HG03103 (cell line): ENCODE data around the gene RAB14.
"Not testable (repeated sequence)": the region's sequence is repeated elsewhere in the genome, so short reads cannot be mapped to it uniquely, and the experiment has no call there.

Experiments used
- ATAC-seq: cut with Tn5 transposase; IDR thresholded peaks from one replicate; pipeline ENCODE4 v1.9.1; 2021; ENCODE audit warnings: low read depth; ENCODE audit not compliant: unreplicated experiment

Gene RAB14

GRCh38 chr9:121169094-121169601, 32.5 kb downstream of the RAB14 start:
- ATAC-seq: no peak

DNA sequence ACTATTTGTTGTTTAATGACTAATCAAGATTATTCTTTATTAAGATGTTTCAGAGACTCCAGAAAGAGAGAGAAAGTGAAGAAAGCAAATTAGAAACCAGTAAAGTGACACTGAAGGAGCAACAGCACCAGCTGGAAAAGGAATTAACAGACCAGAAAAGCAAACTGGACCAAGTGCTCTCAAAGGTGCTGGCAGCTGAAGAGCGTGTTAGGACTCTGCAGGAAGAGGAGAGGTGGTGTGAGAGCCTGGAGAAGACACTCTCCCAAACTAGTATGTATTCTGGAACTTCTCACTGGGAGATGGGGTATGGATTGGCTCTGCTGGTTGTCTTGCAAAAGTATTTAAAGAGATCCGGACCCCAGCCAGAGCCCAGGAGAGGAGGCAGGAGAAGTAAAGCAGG, 33.6 kb downstream of the RAB14 start:
- no peak for ATAC-seq

DNA sequence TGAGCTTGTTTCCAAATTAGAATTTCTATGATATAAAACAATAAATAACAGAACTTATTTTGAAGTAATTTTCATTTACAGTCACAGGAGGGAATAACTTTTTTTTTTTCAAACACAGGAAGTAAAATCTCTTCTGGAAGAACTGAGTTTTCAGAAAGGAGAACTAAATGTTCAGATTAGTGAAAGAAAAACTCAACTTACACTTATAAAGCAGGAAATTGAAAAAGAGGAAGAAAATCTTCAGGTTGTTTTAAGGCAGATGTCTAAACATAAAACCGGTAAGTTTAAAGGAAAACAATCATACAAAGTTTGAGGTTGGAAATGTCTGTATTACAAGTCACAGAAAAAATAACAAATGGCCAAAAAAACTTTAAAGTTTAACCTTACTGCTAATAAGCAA, 41.6 kb downstream of the RAB14 start:
- ATAC-seq: no peak

DNA sequence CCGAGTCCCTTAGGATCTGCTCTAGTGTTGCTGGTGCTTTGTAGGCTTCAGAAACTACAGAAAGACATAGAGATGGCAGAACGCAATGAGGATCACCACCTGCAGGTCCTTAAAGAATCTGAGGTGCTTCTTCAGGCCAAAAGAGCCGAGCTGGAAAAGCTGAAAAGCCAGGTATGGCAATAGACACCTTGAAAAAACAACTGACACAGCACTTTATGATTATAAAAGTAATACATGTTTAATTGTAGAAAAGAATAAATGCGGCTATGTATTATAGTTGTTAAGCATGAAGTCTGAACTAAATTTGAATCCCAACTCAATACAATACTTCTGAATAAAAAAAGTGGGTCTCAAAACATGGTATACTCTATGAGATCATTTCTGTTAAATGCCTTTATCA, 43.7 kb downstream of the RAB14 start:
- ATAC-seq: no peak

DNA sequence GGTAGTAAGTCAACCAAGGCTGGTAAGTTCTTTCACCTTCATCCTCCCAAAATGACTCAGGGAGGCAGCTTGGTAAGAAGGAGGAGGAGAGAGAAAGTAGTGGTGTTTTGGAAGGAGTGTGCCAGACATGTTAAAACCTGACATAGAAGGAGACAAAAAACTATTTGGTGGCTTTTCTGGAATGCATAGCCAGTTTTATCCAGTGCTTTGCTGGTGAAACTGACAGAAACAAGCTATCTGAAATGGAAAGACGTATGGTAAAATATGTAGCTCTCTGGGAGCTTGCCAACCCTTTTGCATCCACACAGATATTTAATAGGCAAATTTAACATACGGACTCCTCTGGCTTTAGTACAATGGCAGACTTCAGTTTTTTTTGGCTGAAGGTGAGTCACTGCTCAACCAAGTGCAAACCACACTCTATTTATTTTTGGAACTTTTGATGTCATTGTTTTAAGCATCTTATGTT, 45.4 kb downstream of the RAB14 start:
- peak; percentile 74 for ATAC-seq

- ATAC-seq: no peak
Observed at GRCh38 chr9:121154782-121155181, 46.9 kb downstream of the RAB14 start.

DNA sequence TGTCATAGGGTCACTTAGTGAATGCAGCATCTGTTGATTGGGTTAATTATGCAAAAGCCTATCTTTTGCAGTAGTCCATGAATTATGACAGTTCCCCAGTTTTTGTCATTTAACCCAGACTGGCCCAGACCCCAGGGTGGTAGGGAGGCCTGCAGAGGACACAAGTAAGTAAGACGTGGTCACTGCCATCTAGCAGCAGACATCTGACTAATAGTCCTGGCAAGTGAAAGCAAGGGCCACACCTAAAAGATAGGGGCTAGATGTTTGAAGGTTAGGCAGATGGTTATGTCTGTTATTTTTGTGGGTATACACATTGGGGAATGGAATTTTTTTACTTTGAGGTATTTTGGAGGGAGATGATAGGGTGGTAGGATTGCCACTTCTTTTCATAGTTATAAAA, 48.0 kb downstream of the RAB14 start:
- no peak for ATAC-seq

DNA sequence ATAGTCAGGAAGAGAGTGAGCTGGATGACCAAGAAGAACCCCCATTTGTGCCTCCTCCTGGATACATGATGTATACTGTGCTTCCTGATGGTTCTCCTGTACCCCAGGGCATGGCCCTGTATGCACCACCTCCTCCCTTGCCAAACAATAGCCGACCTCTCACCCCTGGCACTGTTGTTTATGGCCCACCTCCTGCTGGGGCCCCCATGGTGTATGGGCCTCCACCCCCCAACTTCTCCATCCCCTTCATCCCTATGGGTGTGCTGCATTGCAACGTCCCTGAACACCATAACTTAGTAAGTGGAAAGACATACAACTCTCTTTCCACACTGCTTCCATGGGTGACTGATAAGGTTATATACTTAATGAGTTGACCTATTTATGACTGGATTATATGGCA, 51.5 kb downstream of the RAB14 start:
- ATAC-seq: no peak

GRCh38 chr9:121144482-121144881, 57.2 kb downstream of the RAB14 start:
- ATAC-seq: no peak

GRCh38 chr9:121143771-121144170, 57.9 kb downstream of the RAB14 start:
- ATAC-seq: no peak

- ATAC-seq: no peak
Observed at GRCh38 chr9:121141706-121142105, 60.0 kb downstream of the RAB14 start.

GRCh38 chr9:121141306-121141705, 60.4 kb downstream of the RAB14 start:
- ATAC-seq: no peak

DNA sequence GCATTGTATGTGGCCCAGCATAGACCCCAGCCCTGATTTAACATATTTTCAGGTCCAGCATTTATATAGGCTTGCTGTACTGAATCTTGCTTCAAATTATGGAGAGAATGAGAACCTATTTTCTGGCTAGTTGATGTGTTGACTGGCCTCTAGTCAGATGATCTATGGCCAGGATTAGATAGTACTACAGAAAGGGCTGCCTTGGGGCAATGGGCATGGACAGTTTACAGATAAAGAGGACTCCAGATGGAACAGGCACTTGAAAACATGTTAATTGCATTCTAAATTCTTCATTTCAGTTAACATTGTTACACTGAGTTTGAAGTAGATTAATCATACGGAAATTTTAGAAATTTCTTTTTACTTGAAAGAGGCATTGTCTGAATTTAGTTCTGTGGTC, 61.5 kb downstream of the RAB14 start:
- ATAC-seq: no peak

DNA sequence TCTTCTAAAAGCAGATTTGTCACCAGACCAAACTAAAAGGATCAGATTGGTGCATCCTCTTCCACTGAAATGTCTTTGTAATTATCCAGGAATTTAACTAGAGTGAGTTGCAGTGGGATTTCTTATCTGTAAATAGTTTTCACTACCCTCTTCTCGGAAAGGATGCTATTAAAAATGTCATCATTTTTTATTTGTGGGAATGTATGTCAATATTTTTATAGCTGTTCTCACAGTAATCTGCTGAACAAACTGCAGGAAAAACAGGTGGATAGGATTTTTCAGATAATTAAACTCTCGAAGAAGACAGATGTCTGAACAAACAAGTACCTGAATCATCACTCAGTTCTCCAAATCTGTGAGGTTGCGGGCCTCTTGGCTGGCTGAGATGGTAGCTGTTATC, 62.7 kb downstream of the RAB14 start:
- ATAC-seq: no peak

DNA sequence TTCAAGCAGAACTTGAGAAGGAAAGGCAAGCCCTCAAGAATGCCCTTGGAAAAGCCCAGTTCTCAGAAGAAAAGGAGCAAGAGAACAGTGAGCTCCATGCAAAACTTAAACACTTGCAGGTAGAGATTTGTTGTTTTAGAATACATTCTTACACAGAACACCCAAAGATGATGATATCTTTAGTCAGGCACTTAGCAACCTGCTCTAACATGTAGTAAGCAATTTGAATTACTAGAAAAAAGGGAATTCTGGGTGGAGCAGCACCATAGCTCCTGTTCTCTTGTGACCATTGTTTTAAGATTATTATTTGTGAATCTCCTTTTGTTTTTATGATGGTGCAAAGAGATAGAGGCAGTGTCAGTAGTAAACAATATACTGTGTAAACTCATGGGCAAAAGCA, 63.1 kb downstream of the RAB14 start:
- no peak for ATAC-seq

GRCh38 chr9:121135642-121136041, 66.0 kb downstream of the RAB14 start:
- no peak for ATAC-seq

DNA sequence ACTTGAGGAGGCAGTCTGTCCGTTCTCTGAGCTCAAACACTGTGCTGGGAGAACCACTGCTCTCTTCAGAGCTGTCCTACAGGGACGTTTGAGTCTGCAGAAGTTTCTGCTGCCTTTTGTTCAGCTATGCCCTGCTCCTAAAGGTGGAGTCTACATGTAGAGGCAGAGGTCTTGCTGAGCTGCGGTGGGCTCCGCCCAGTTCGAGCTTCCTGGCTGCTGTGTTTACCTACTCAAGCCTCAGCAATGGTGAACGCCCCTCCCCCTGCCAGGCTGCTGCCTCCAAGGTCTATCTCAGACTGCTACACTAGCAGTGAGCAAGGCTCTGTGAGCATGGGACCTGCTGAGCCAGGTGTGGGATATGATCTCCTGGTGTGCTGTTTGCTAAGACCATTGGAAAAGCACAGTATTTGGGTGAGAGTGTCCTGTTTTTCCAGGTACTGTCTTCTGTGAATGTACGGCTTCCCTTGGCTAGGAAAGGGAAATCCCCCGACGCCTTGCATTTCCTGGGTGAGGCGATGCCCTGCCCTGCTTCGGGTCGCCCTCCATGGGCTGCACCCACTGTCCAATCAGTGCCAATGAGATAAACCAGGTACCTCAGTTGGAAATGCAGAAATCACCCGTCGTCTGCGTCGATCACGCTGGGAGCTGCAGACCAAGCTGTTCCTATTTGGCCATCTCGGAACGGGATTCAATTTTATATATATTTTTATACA, 68.4 kb downstream of the RAB14 start:
- no peak for ATAC-seq

DNA sequence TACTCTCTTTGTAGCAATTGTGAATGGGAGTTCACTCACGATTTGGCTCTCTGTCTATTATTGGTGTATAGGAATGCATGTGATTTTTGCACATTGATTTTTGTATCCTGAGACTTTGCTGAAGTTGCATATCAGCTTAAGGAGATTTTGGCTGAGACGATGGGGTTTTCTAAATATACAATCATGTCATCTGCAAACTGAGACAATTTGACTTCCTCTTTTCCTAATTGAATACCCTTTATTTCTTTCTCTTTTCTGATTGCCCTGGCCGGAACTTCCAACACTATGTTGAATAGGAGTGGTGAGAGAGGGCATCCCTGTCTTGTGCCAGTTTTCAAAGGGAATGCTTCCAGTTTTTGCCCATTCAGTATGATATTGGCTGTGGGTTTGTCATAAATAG, 72.3 kb downstream of the RAB14 start:
- ATAC-seq: not testable (repeated sequence)
